ENCODE data around the gene SPRED1. TPM values are rescaled to one million over a fixed set of nuclear protein-coding genes. Genes with fewer than 3 reads are reported as not detected.

The SPRED1 gene
- total and polyA plus RNA-seq, 2 of the 13 experiments (the other 11 are each of a cell fraction or from before 2014, with no cell fraction given) = 3.8 to 9.6 TPM

DNA sequence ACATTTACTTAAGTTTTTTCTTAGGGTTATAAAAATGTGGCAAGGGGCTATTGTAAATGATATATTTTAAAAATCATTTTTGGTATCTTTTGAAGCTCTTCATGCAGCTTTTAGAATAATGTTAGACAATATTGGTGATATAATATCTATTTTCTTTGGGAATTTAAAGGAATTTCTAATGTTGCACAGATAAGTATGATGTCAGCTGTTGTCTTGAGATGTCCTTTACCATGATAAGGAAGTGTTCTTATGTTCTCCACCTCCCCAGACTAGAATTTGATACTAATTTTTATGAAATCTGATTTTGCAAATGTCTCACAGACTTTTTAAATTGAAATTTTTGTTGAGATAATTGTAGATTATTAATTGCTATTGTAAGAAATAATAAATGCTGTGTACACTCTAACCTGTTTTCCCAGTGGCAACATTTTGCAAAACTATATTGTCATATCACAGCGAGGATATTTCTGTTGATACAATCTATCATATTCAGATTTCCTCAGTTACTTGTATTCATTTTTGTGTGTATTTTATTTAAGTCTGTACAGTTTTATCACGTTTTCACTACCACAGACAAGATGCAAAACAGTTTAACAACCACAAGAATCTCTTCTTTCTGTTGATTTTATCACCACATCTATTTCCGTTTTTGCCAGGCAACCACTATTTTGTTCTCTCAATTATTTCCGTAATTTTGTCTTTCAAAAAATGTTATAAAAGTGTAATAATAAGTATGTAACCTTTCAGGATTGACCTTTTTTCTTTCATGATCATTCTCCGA is 55.4 kb downstream of the SPRED1 start:
- intact Hi-C loops (cut with micrococcal nuclease; ENCODE audit: unreplicated experiment) = no loop called here
- H3K4me3 ChIP-seq (replicated peaks in 1 of 3; ENCODE audit: insufficient read depth in 1 of 3, low read depth in 2 of 3, low read length in 3 of 3) = no peak overlapping the region
- ChIA-PET CTCF (ENCODE audit: low intra/inter-chr PET ratio, low total read pairs) (no interaction called here), POLR2A (no interaction called here)
- in situ Hi-C loops (cut with HindIII; ENCODE audit: extremely low pct_ligation_motif_present, low pct_unique_long_range_greater_than_20kb) = no loop called here
- H3K36me3 ChIP-seq (replicated peaks in 1 of 2; ENCODE audit: control insufficient read depth in 1 of 2, insufficient read depth in 2 of 2, low read length in 2 of 2) = peaks cover 0 to 3% of the 10 kb centered on the region in 2 experiments; a peak in 2 of 5 replicates
- no peaks in the 10 kb centered on the region for H3K27me3 ChIP-seq (ENCODE audit: control insufficient read depth in 1 of 2, insufficient read depth in 2 of 2, low read length in 2 of 2)
- 97% methylated on average over 5 of the region's 5 CpGs for WGBS (ENCODE audit: low lambda C conversion rate)
- no peaks in the 10 kb centered on the region for H3K4me1 ChIP-seq (ENCODE audit: insufficient read depth, low read length)
- DNase-seq (ENCODE audit: low spot score) (no peak), ATAC-seq (no peak), FAIRE-seq (no peak)
- H2AFZ ChIP-seq (ENCODE audit: low read length) = no peak overlapping the region
- no peak overlapping the region for H3K4me2 ChIP-seq (ENCODE audit: low read depth, low read length)
- no peaks in the 10 kb centered on the region for H4K20me1 ChIP-seq (ENCODE audit: insufficient read depth, low read length)
- no peak overlapping the region for H3K27ac ChIP-seq (ENCODE audit: extremely low read length, insufficient read depth, low read length)
- no peaks in the 10 kb centered on the region for H3K9me3 ChIP-seq (ENCODE audit: low read length)
- no TSS peak for BruUV-seq (replicated peaks)
- H3K79me2 ChIP-seq (ENCODE audit: insufficient read depth, low read length) = no peaks in the 10 kb centered on the region
- H3K9ac ChIP-seq (ENCODE audit: insufficient read depth, low read depth, low read length) = no peak overlapping the region
- TF ChIP-seq NKX3-1 (CRISPR knock-in tag; IDR thresholded peaks at IDR 0.05) = no peak
- no peak for TF ChIP-seq RFX1 (IDR thresholded peaks at IDR 0.05)
- TF ChIP-seq HNRNPLL (IDR thresholded peaks at IDR 0.05; ENCODE audit: low read depth, low read length, poor library complexity, severe bottlenecking) = no peak
- TF ChIP-seq RFX5 (IDR thresholded peaks at IDR 0.05; ENCODE audit: low read depth, low read length) = no peak
- TF ChIP-seq, protein P1, sequence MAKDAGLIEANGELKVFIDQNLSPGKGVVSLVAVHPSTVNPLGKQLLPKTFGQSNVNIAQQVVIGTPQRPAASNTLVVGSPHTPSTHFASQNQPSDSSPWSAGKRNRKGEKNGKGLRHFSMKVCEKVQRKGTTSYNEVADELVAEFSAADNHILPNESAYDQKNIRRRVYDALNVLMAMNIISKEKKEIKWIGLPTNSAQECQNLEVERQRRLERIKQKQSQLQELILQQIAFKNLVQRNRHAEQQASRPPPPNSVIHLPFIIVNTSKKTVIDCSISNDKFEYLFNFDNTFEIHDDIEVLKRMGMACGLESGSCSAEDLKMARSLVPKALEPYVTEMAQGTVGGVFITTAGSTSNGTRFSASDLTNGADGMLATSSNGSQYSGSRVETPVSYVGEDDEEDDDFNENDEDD (CRISPR knock-in tag; IDR thresholded peaks at IDR 0.05; ENCODE audit: borderline replicate concordance) = no peak
- TF ChIP-seq, protein P2, sequence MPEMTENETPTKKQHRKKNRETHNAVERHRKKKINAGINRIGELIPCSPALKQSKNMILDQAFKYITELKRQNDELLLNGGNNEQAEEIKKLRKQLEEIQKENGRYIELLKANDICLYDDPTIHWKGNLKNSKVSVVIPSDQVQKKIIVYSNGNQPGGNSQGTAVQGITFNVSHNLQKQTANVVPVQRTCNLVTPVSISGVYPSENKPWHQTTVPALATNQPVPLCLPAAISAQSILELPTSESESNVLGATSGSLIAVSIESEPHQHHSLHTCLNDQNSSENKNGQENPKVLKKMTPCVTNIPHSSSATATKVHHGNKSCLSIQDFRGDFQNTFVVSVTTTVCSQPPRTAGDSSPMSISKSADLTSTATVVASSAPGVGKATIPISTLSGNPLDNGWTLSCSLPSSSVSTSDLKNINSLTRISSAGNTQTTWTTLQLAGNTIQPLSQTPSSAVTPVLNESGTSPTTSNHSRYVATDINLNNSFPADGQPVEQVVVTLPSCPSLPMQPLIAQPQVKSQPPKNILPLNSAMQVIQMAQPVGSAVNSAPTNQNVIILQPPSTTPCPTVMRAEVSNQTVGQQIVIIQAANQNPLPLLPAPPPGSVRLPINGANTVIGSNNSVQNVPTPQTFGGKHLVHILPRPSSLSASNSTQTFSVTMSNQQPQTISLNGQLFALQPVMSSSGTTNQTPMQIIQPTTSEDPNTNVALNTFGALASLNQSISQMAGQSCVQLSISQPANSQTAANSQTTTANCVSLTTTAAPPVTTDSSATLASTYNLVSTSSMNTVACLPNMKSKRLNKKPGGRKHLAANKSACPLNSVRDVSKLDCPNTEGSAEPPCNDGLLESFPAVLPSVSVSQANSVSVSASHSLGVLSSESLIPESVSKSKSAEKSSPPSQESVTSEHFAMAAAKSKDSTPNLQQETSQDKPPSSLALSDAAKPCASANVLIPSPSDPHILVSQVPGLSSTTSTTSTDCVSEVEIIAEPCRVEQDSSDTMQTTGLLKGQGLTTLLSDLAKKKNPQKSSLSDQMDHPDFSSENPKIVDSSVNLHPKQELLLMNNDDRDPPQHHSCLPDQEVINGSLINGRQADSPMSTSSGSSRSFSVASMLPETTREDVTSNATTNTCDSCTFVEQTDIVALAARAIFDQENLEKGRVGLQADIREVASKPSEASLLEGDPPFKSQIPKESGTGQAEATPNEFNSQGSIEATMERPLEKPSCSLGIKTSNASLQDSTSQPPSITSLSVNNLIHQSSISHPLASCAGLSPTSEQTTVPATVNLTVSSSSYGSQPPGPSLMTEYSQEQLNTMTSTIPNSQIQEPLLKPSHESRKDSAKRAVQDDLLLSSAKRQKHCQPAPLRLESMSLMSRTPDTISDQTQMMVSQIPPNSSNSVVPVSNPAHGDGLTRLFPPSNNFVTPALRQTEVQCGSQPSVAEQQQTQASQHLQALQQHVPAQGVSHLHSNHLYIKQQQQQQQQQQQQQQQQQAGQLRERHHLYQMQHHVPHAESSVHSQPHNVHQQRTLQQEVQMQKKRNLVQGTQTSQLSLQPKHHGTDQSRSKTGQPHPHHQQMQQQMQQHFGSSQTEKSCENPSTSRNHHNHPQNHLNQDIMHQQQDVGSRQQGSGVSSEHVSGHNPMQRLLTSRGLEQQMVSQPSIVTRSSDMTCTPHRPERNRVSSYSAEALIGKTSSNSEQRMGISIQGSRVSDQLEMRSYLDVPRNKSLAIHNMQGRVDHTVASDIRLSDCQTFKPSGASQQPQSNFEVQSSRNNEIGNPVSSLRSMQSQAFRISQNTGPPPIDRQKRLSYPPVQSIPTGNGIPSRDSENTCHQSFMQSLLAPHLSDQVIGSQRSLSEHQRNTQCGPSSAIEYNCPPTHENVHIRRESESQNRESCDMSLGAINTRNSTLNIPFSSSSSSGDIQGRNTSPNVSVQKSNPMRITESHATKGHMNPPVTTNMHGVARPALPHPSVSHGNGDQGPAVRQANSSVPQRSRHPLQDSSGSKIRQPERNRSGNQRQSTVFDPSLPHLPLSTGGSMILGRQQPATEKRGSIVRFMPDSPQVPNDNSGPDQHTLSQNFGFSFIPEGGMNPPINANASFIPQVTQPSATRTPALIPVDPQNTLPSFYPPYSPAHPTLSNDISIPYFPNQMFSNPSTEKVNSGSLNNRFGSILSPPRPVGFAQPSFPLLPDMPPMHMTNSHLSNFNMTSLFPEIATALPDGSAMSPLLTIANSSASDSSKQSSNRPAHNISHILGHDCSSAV (CRISPR knock-in tag; IDR thresholded peaks at IDR 0.05; ENCODE audit: borderline replicate concordance) = no peak
- TF ChIP-seq, protein P3, sequence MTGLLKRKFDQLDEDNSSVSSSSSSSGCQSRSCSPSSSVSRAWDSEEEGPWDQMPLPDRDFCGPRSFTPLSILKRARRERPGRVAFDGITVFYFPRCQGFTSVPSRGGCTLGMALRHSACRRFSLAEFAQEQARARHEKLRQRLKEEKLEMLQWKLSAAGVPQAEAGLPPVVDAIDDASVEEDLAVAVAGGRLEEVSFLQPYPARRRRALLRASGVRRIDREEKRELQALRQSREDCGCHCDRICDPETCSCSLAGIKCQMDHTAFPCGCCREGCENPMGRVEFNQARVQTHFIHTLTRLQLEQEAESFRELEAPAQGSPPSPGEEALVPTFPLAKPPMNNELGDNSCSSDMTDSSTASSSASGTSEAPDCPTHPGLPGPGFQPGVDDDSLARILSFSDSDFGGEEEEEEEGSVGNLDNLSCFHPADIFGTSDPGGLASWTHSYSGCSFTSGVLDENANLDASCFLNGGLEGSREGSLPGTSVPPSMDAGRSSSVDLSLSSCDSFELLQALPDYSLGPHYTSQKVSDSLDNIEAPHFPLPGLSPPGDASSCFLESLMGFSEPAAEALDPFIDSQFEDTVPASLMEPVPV (CRISPR knock-in tag; IDR thresholded peaks at IDR 0.05) = no peak
- TF ChIP-seq SPEN (CRISPR knock-in tag; IDR thresholded peaks at IDR 0.05; ENCODE audit: low read depth) = no peak
- no peak for TF ChIP-seq SP5 (CRISPR knock-in tag; IDR thresholded peaks at IDR 0.05; ENCODE audit: borderline replicate concordance, low read depth)
- no peak for TF ChIP-seq KLF15 (CRISPR knock-in tag; IDR thresholded peaks at IDR 0.05; ENCODE audit: borderline replicate concordance)
- TF ChIP-seq RELA (CRISPR knock-in tag; IDR thresholded peaks at IDR 0.05) = no peak
- no peak for TF ChIP-seq TCF7 (IDR thresholded peaks at IDR 0.05; ENCODE audit: low read depth)

All from HepG2 (cell line).